ENCODE data around the gene OR1M1. TPM values are rescaled to one million over a fixed set of nuclear protein-coding genes. Genes with fewer than 3 reads are reported as not detected.

OR1M1 gene
- total and polyA plus RNA-seq, 10 of the 15 experiments (the other 5 are each of a cell fraction or from before 2014, with no cell fraction given): not detected

- FAIRE-seq: no peak
- POLR2A ChIA-PET: no interaction called here
- Histone ChIP-seq H3K79me2 (ENCODE audit: control insufficient read depth, insufficient read depth, low read length) (no peaks in the 10 kb centered on the region), H3K36me3 (ENCODE audit: control insufficient read depth in 2 of 2, insufficient read depth in 2 of 2, low read length in 1 of 2) (no peaks in the 10 kb centered on the region), H2AFZ (ENCODE audit: control insufficient read depth, low read depth, low read length) (no peak overlapping the region), H3K4me3 (no peak overlapping the region), H4K20me1 (ENCODE audit: control insufficient read depth, insufficient read depth) (no peaks in the 10 kb centered on the region), H3K27ac (ENCODE audit: control insufficient read depth, insufficient read depth) (no peak overlapping the region), H3K27me3 (replicated peaks in 1 of 2; ENCODE audit: control insufficient read depth in 2 of 2, insufficient read depth in 2 of 2, low read length in 1 of 2) (no peaks in the 10 kb centered on the region), H3K9me3 (replicated peaks; ENCODE audit: control insufficient read depth, insufficient read depth, low read length) (no peaks in the 10 kb centered on the region), H3K4me2 (ENCODE audit: control insufficient read depth, insufficient read depth) (no peak overlapping the region), H3K4me1 (ENCODE audit: control insufficient read depth, insufficient read depth, low read length) (no peaks in the 10 kb centered on the region), H3K9ac (ENCODE audit: control insufficient read depth, insufficient read depth, low read length) (no peak overlapping the region)
- ATAC-seq: no peak
- CTCF ChIA-PET: no interaction called here
- in situ Hi-C loops (cut with MboI) (no loop called here), intact Hi-C loops (cut with micrococcal nuclease; ENCODE audit: unreplicated experiment) (no loop called here)
- no peak for DNase-seq (ENCODE audit: low read depth, low spot score)
- WGBS (ENCODE audit: insufficient coverage, insufficient replicate concordance, low lambda C conversion rate, missing lambda C conversion rate): 0% methylated on average over 2 of the region's 2 CpGs
- TF ChIP-seq ELK1 (IDR thresholded peaks at IDR 0.05; ENCODE audit: low read depth, low read length): no peak
- no peak for TF ChIP-seq GATAD2B (conservative IDR thresholded peaks at IDR 0.05; ENCODE audit: low read depth)
- TF ChIP-seq BCL11A (IDR thresholded peaks at IDR 0.05; ENCODE audit: low read depth, low read length): no peak
- no peak for TF ChIP-seq NKRF (conservative IDR thresholded peaks at IDR 0.05)
- no peak for TF ChIP-seq JUNB (IDR thresholded peaks at IDR 0.05)
- no peak for TF ChIP-seq POLR2A (IDR thresholded peaks at IDR 0.05; ENCODE audit: low read depth, low read length)
- no peak for TF ChIP-seq NRF1 (conservative IDR thresholded peaks at IDR 0.05; ENCODE audit: low read depth, low read length)
- TF ChIP-seq USF1 (IDR thresholded peaks at IDR 0.05; ENCODE audit: borderline replicate concordance, extremely low read length, insufficient read depth, low read depth, low read length): no peak
- TF ChIP-seq IRF5 (IDR thresholded peaks at IDR 0.05; ENCODE audit: borderline replicate concordance): no peak
- TF ChIP-seq SRF (IDR thresholded peaks at IDR 0.05; ENCODE audit: low read depth in 2 of 2, low read length in 2 of 2): no peak
- no peak for TF ChIP-seq FOXM1 (IDR thresholded peaks at IDR 0.05; ENCODE audit: low read depth, low read length)
- TF ChIP-seq REST (IDR thresholded peaks at IDR 0.05; ENCODE audit: low read depth, low read length): no peak
- TF ChIP-seq SMAD1 (IDR thresholded peaks at IDR 0.05; ENCODE audit: low read depth, partially characterized antibody): no peak
- TF ChIP-seq TARDBP (IDR thresholded peaks at IDR 0.05; ENCODE audit: borderline replicate concordance): no peak
- RAD21 ChIA-PET (ENCODE audit: unreplicated experiment): no interaction called here
- SMC1A ChIA-PET (ENCODE audit: uncharacterized antibody, unreplicated experiment): no interaction called here
- BruUV-seq (replicated peaks): no TSS peak
These were observed 23.1 kb downstream of the OR1M1 start for GRCh38 chr19:9109959-9110358.

Measured in GM12878 (cell line).